PC-9 (cell line): Measurements from ENCODE around the gene KCNJ6.

Experiments used
- EZH2 ChIP-seq: fragments of 200-600 bp; sonication (generic); IDR thresholded peaks from 2 replicates; pipeline ENCODE4 v1.8.0; 2017; ENCODE audit warnings: antibody characterized with exemption, low read depth
- TF ChIP-seq, protein P1 (sequence below): fragments of 200-600 bp; sonication (generic); conservative IDR thresholded peaks from 2 replicates; pipeline ENCODE4 v1.6.1; 2017; ENCODE audit warnings: mixed run types, antibody characterized with exemption, mild to moderate bottlenecking, moderate library complexity

DNA sequence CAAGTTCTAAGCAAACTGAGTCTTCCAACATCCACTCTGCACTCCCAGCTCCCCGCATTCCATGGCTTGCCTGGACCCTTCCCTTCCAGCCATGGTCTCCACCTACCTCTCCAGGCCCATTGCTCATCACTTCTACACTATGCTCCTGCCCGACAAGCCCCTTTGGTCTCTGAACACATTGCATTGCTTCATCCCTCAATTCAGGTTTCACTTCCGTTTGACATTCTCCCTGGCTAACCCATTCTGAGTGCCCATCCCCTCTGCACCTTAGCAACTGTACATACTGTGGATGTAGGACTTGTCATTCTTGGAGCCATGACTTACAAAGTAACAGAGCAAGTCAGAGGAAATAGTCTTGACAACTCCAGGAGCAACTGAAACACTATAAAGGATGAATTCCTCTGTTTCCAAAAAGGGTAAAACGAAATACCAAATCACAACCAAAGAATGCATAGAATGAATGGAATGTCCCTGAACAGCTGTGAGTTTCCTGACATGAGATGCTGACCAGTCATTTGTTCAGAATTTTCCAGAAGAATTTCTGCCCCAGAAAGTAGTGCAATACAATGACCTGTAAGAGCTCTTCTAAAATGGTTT is 66.7 kb downstream of the KCNJ6 start:
- TF ChIP-seq, protein P1, sequence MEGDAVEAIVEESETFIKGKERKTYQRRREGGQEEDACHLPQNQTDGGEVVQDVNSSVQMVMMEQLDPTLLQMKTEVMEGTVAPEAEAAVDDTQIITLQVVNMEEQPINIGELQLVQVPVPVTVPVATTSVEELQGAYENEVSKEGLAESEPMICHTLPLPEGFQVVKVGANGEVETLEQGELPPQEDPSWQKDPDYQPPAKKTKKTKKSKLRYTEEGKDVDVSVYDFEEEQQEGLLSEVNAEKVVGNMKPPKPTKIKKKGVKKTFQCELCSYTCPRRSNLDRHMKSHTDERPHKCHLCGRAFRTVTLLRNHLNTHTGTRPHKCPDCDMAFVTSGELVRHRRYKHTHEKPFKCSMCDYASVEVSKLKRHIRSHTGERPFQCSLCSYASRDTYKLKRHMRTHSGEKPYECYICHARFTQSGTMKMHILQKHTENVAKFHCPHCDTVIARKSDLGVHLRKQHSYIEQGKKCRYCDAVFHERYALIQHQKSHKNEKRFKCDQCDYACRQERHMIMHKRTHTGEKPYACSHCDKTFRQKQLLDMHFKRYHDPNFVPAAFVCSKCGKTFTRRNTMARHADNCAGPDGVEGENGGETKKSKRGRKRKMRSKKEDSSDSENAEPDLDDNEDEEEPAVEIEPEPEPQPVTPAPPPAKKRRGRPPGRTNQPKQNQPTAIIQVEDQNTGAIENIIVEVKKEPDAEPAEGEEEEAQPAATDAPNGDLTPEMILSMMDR: no peak
- no peak for TF ChIP-seq EZH2
